HG03571 (cell line): ENCODE results near the gene SETD1A.
"Not testable (repeated sequence)": the region's sequence is repeated elsewhere in the genome, so short reads cannot be mapped to it uniquely, and the experiment has no call there.

Experiments used
- ATAC-seq: cut with Tn5 transposase; IDR thresholded peaks from one replicate; pipeline ENCODE4 v1.9.1; 2021; ENCODE audit not compliant: unreplicated experiment

SETD1A gene

DNA sequence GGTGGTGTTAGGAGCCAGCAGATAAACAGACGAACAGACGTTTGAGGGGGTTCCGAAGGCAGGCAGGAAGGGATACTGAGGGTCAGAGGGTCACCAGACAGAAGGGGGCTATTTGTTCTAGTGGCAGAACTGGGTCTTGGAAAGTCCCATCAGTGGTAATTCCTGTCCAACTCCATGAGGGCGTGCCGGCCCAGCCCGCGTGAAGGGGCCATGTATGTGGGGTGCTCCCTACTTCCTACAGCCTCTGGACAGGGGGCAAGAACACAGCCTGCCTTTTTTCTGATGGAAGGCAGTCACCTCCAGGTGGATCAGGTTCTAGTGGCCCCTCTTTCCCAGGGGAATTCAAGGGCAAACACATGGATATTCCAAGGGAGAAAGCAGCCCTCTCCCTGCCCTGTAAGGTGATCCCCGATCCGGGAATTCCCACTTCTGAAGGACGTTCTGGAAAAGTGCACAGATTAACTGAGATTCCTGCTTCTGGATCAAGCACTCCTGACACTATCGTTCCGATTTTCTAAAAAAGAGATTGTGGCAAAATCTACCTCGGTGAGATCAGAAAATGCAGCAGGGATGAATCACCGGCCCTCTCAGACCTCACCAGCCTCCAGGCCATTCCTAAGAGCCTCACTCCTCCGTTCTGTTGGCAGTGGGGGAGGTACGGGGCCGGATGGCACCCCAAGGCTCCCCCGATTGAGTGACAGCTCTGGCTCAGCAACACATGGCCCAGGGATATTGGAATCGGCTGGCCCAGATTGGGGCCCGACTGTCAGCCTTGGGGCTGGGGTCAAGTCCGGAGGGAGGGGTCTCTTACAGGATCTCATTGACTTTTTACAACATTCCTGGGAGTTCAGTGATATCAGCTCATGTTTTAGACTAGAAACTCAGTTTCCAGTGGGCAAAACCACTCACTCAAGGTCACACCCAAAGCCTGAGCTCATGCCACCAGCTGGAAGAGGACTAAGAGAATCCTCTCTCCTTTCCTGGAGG is 40.5 kb downstream of the SETD1A start:
- ATAC-seq, result no peak

- no peak for ATAC-seq
Observed at GRCh38 chr16:30998852-30999761, 41.6 kb downstream of the SETD1A start.

- no peak for ATAC-seq
Observed at GRCh38 chr16:31000671-31001382, 43.3 kb downstream of the SETD1A start.

DNA sequence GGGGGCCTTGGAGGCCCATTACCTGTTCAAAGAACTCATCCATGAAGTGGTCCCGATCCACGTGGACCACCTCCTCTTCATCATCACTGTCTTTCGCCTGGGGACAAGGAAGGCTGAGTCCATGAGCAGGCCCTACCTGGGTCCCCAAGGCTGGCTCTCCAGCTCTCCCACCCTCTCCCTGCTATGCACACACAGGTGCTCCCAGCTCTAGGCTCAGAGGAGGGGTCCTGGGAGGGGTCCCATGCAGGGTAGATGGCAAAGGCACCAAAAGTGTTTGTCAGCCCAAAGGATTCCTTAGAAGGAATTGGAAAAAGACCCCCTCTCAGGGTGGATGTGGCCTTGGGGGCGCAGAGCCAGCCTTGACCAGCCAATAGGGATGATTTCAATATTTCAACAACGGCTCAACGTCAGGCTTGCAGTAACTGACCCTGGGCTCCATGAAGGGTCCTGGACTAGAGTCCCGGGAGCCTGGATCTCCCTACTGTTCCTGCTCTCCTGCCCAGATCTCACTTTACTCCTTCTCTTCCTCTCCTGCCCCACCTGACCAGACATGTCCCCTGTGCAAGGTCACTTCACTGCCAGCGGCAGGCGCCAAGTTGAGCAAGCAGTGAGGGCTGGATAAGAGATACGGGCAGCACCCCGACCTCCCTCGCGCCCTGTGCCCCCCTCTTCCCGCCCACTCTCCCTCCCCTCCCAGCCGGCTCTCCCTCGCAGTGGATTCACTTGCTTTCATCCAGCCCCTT is 44.1 kb downstream of the SETD1A start:
- no peak for ATAC-seq

DNA sequence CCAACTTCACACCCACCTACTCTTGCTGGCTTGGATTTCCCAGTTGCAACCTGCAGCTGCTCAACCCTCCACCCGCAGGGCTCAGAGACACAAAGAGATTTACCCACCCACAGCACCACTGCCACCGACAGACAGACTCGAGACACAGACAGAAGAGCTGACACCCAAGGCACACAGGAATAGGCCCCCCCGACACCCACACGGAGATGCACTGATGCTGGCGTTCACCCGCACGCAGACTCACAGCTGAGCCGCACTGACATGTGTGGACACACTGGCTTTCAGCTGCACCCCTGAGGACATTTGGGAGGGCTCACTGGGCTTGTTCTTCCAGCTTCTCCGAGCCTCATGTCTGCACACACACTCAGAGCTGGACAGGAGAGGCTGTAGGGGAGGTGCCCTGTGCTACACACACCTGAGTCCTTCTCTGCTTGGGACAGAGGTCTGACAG is 44.7 kb downstream of the SETD1A start:
- ATAC-seq, result no peak

GRCh38 chr16:31002862-31003341 is 45.3 kb downstream of the SETD1A start:
- no peak for ATAC-seq

- ATAC-seq, result no peak
Observed at GRCh38 chr16:31003744-31004143, 46.2 kb downstream of the SETD1A start.

- no peak for ATAC-seq
Observed at GRCh38 chr16:31004658-31005057, 47.1 kb downstream of the SETD1A start.

DNA sequence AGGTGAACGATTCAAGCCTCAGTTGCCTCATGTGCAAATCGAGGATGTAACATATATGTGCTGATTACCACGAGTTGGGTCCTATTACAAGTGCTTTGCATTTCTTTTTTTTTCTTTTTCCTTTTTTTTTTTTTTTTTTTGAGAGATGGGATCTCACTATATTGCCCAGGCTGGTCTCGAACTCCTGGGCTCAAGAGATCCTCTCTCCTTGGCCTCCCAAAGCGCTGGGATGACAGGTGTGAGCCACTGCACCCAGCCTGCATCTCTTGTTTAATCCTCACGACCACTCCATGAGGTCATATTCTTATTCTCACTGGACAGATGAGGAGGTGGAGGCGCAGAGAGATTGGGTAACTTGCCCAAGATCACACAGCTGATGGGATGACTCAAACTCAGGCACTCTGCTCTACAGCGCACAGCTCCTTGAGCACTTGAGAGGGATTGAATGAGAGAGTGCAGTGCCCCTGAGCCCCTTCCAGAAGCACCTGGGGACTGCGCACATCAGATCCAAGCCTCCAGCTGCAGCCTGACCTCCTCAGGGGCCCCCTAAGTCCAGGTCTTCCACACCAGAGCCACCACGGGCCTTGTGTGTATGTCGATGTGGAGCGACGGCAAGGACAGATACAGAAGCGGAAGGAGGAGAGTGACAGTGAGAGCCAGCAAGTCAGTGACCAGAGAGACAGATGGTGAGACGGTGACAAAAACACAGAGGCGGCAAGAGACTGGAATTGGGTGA is 48.0 kb downstream of the SETD1A start:
- no peak for ATAC-seq

DNA sequence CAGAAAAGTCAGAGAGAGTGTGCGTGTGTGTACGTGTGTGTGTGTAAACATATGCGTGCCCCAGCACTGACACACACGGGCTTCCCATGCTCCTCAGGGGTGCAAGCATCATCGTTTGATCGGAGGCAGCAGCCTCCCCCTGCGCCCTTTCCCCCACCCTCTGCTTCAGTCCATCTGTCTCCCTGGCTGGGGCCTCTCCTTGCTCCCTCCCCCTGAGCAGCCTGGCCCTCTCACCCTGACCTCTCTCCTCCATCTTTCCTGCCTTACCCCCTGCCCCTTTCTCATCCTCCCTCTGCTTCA is 48.5 kb downstream of the SETD1A start:
- no peak for ATAC-seq

- ATAC-seq, result no peak
Observed at GRCh38 chr16:31006589-31006988, 49.0 kb downstream of the SETD1A start.

DNA sequence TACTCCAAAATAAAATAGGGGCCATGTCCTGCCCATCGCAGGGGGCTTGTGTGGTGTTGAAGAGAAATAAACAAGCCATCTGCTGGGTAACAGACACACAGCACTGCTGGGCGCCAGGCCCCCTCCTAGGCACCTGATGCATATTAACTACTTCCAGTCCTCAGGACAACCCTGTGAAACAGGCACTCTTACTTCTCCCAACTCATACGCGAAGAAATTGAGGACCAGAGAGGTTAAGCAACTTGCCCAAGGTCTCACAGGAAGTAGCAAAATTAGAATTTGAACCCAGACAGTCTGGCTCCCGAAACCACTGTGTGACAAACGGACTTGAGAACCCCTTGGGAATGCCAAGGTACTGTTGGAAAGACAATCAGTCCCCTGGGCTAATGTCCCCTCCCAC is 50.1 kb downstream of the SETD1A start:
- no peak for ATAC-seq

- no peak for ATAC-seq
Observed at GRCh38 chr16:31008149-31008548, 50.6 kb downstream of the SETD1A start.

- ATAC-seq, result no peak
Observed at GRCh38 chr16:31008551-31008950, 51.0 kb downstream of the SETD1A start.

GRCh38 chr16:31009120-31009519 is 51.6 kb downstream of the SETD1A start:
- no peak for ATAC-seq

- ATAC-seq, result no peak
Observed at GRCh38 chr16:31009894-31010584, 52.5 kb downstream of the SETD1A start.

- ATAC-seq, result no peak
Observed at GRCh38 chr16:31010585-31011325, 53.2 kb downstream of the SETD1A start, which contains the start of gene STX1B. STX1B (minus strand) TSS chr16:31010638; CDS start chr16:31010396, 242 bp downstream.

- ATAC-seq, result not testable (repeated sequence)
Observed at GRCh38 chr16:31011815-31012214, 54.3 kb downstream of the SETD1A start.
